Measurements from ENCODE around the gene TFR2. TPM values are rescaled to one million over a fixed set of nuclear protein-coding genes. Genes with fewer than 3 reads are reported as not detected.

TFR2 gene
- total and polyA plus RNA-seq, 9 of the 15 experiments (the other 6 are each of a cell fraction or from before 2014, with no cell fraction given): 3.8 to 123 (median 51.1) TPM

DNA sequence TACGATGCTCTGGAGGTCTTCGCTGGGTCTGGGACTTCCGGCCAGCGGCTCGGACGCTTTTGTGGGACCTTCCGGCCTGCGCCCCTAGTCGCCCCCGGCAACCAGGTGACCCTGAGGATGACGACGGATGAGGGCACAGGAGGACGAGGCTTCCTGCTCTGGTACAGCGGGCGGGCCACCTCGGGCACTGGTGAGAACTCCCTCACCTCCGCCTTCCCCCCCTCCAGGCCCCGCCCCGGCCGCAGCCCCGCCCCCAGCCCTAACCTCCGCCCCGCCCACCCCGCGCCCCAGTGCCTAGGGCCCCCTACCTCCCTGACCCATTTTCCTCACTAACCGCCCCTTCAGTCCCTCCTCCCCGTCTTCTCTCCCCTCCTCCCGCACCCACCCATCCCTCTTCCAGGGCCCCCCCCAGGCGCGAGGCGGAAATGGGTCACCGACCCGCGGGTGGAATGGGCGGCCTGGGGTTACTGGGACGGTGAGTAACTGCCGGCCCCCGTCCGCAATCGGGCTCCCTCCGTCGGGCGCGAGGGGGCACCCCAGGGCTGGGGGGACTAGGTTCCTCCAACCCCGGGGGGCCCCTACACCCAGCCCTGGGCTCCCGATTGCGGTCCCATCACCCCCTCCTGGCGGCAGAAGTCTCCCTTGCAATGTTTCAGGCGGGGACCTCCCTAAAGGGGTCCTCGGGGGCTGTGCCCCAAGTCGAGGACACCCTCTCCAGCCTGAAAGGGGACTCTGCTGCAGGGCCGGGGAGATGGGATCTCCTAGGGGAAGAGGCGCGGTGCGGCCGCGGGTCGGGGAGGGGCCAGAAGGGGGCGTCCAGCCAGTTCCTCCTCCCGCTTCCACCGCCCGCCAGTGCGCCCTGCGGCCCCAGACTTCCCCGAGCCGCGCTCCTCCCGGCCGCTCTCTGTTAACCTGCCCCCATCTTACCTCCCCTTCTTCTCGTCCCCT lies 37.0 kb downstream of the TFR2 start (continued):
- TF ChIP-seq, protein P1, sequence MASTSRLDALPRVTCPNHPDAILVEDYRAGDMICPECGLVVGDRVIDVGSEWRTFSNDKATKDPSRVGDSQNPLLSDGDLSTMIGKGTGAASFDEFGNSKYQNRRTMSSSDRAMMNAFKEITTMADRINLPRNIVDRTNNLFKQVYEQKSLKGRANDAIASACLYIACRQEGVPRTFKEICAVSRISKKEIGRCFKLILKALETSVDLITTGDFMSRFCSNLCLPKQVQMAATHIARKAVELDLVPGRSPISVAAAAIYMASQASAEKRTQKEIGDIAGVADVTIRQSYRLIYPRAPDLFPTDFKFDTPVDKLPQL (IDR thresholded peaks at IDR 0.05; ENCODE audit: extremely low read depth, insufficient read length): no peak
- no peak for TF ChIP-seq ILK (tag; IDR thresholded peaks at IDR 0.05; ENCODE audit: borderline replicate concordance, low read depth)
- no peak for TF ChIP-seq MIER1 (IDR thresholded peaks at IDR 0.05; ENCODE audit: low read depth)
- TF ChIP-seq ZNF695 (CRISPR knock-in tag; IDR thresholded peaks at IDR 0.05): no peak
- peak; percentile 27 for TF ChIP-seq PRPF4 (IDR thresholded peaks at IDR 0.05; ENCODE audit: insufficient read depth, low read depth, low read length, poor library complexity, severe bottlenecking)
- no peak for TF ChIP-seq ZKSCAN3 (CRISPR knock-in tag; IDR thresholded peaks at IDR 0.05)
- no peak for TF ChIP-seq PTBP1 (IDR thresholded peaks at IDR 0.05; ENCODE audit: low read depth, low read length)
- no peak for TF ChIP-seq PHB2 (IDR thresholded peaks at IDR 0.05; ENCODE audit: low read depth)
- peak; percentile 35 for TF ChIP-seq CCNT2 (IDR thresholded peaks at IDR 0.05; ENCODE audit: borderline replicate concordance, extremely low read depth, insufficient read length, low read depth, low read length)
- TF ChIP-seq, protein P2, sequence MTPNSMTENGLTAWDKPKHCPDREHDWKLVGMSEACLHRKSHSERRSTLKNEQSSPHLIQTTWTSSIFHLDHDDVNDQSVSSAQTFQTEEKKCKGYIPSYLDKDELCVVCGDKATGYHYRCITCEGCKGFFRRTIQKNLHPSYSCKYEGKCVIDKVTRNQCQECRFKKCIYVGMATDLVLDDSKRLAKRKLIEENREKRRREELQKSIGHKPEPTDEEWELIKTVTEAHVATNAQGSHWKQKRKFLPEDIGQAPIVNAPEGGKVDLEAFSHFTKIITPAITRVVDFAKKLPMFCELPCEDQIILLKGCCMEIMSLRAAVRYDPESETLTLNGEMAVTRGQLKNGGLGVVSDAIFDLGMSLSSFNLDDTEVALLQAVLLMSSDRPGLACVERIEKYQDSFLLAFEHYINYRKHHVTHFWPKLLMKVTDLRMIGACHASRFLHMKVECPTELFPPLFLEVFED (CRISPR knock-in tag; conservative IDR thresholded peaks at IDR 0.05): no peak
- TF ChIP-seq, protein P3, sequence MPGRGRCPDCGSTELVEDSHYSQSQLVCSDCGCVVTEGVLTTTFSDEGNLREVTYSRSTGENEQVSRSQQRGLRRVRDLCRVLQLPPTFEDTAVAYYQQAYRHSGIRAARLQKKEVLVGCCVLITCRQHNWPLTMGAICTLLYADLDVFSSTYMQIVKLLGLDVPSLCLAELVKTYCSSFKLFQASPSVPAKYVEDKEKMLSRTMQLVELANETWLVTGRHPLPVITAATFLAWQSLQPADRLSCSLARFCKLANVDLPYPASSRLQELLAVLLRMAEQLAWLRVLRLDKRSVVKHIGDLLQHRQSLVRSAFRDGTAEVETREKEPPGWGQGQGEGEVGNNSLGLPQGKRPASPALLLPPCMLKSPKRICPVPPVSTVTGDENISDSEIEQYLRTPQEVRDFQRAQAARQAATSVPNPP (IDR thresholded peaks at IDR 0.05; ENCODE audit: borderline replicate concordance, insufficient read depth, insufficient read length): no peak
- TF ChIP-seq, protein P4, sequence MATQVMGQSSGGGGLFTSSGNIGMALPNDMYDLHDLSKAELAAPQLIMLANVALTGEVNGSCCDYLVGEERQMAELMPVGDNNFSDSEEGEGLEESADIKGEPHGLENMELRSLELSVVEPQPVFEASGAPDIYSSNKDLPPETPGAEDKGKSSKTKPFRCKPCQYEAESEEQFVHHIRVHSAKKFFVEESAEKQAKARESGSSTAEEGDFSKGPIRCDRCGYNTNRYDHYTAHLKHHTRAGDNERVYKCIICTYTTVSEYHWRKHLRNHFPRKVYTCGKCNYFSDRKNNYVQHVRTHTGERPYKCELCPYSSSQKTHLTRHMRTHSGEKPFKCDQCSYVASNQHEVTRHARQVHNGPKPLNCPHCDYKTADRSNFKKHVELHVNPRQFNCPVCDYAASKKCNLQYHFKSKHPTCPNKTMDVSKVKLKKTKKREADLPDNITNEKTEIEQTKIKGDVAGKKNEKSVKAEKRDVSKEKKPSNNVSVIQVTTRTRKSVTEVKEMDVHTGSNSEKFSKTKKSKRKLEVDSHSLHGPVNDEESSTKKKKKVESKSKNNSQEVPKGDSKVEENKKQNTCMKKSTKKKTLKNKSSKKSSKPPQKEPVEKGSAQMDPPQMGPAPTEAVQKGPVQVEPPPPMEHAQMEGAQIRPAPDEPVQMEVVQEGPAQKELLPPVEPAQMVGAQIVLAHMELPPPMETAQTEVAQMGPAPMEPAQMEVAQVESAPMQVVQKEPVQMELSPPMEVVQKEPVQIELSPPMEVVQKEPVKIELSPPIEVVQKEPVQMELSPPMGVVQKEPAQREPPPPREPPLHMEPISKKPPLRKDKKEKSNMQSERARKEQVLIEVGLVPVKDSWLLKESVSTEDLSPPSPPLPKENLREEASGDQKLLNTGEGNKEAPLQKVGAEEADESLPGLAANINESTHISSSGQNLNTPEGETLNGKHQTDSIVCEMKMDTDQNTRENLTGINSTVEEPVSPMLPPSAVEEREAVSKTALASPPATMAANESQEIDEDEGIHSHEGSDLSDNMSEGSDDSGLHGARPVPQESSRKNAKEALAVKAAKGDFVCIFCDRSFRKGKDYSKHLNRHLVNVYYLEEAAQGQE (IDR thresholded peaks at IDR 0.05; ENCODE audit: borderline replicate concordance): peak; percentile 70
- TF ChIP-seq, protein P4 (CRISPR knock-in tag; IDR thresholded peaks at IDR 0.05; ENCODE audit: low read depth): peak; percentile 72; the same call in 1 of the 2 replicates
- TF ChIP-seq BRCA1 (IDR thresholded peaks at IDR 0.05): no peak
- TF ChIP-seq BRCA1 (CRISPR knock-in tag; IDR thresholded peaks at IDR 0.05): no peak

Measured in K562 (cell line).